ENCODE results near the gene DYNLT2B.
"Not testable (repeated sequence)": the region's sequence is repeated elsewhere in the genome, so short reads cannot be mapped to it uniquely, and the experiment has no call there.

- TF ChIP-seq, protein P1, sequence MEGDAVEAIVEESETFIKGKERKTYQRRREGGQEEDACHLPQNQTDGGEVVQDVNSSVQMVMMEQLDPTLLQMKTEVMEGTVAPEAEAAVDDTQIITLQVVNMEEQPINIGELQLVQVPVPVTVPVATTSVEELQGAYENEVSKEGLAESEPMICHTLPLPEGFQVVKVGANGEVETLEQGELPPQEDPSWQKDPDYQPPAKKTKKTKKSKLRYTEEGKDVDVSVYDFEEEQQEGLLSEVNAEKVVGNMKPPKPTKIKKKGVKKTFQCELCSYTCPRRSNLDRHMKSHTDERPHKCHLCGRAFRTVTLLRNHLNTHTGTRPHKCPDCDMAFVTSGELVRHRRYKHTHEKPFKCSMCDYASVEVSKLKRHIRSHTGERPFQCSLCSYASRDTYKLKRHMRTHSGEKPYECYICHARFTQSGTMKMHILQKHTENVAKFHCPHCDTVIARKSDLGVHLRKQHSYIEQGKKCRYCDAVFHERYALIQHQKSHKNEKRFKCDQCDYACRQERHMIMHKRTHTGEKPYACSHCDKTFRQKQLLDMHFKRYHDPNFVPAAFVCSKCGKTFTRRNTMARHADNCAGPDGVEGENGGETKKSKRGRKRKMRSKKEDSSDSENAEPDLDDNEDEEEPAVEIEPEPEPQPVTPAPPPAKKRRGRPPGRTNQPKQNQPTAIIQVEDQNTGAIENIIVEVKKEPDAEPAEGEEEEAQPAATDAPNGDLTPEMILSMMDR (IDR thresholded peaks at IDR 0.05; ENCODE audit: low read length): not testable (repeated sequence)
- not testable (repeated sequence) for TF ChIP-seq EZH2 (optimal IDR thresholded peaks at IDR 0.05; ENCODE audit: low read depth, low read length); EZH2phosphoT487 (IDR thresholded peaks at IDR 0.05; ENCODE audit: low read length)
Measured at GRCh38 chr3:196302551-196302950, 15.5 kb downstream of the DYNLT2B start.

Data from MM.1S (cell line).